SK-N-SH (cell line): ENCODE data around the gene DNPEP. TPM values are rescaled to one million over a fixed set of nuclear protein-coding genes. Genes with fewer than 3 reads are reported as not detected.

ENCODE experiments used
- CTCF ChIA-PET: fragments of 300-600, 350-600 bp; formaldehyde crosslinking; extraction: SDS; loops from one replicate; lab custom pipeline; 2021; lab: Yijun Ruan, JAX
- POLR2A ChIA-PET: fragments of 350-600 bp; sonication (Branson Sonifier 250); formaldehyde crosslinking; extraction: SDS; loops from one replicate; lab custom pipeline; 2020; ENCODE audit warnings: antibody characterized with exemption, inconsistent platforms; lab: Yijun Ruan, JAX
- DNase-seq: peaks from one replicate; pipeline ENCODE4 v3.0.0; 2012
- H2AFZ ChIP-seq: fragments of 200-600 bp; sonication (generic); 2 replicates; pipeline ENCODE4 v1.8.1; 2016; ENCODE audit warnings: antibody characterized with exemption, mild to moderate bottlenecking, low read depth
- H3F3A ChIP-seq: fragments of 200-600 bp; sonication (generic); replicated peaks from 2 replicates; pipeline ENCODE3; 2016; ENCODE audit warnings: antibody characterized with exemption, mild to moderate bottlenecking; ENCODE audit not compliant: insufficient read depth
- H3K27ac ChIP-seq, 2 experiments: fragments of 200-500 bp in 1 of 2; fragments of 200-600 bp in 1 of 2; sonication (Bioruptor generic) in 1 of 2; sonication (generic), shearing (Covaris generic) in 1 of 2; 2 replicates each; pipeline versions ENCODE4 v1.5.1 to v1.6.1; 2014 to 2016; ENCODE audit warnings: low read depth in 2 of 2, inconsistent platforms in 1 of 2, low read length in 1 of 2, mild to moderate bottlenecking in 1 of 2, mixed read lengths in 1 of 2
- H3K27me3 ChIP-seq: fragments of 200-600 bp; sonication (generic), shearing (Covaris generic); 2 replicates; pipeline ENCODE4 v1.6.1; 2016; ENCODE audit warnings: mixed run types; ENCODE audit not compliant: insufficient read depth
- H3K36me3 ChIP-seq, 2 experiments: fragments of 200-500 bp in 1 of 2; fragments of 200-600 bp in 1 of 2; sonication (Bioruptor generic) in 1 of 2; sonication (generic) in 1 of 2; replicated peaks in 1 of 2; 2 replicates each; pipeline versions ENCODE3 to v1.5.1; 2014 to 2016; ENCODE audit warnings: low read length in 1 of 2, mild to moderate bottlenecking in 1 of 2; ENCODE audit not compliant: insufficient read depth in 2 of 2, control insufficient read depth in 1 of 2
- H3K4me1 ChIP-seq, 2 experiments: fragments of 200-500 bp in 1 of 2; fragments of 200-600 bp in 1 of 2; sonication (Bioruptor generic) in 1 of 2; sonication (generic), shearing (Covaris generic) in 1 of 2; 2 replicates each; pipeline versions ENCODE4 v1.5.1 to v1.6.1; 2014 to 2016; ENCODE audit warnings: low read depth in 1 of 2, low read length in 1 of 2, mixed run types in 1 of 2; ENCODE audit not compliant: insufficient read depth in 2 of 2, control insufficient read depth in 1 of 2
- H3K4me2 ChIP-seq: fragments of 200-600 bp; sonication (generic), shearing (Covaris generic); 2 replicates; pipeline ENCODE4 v1.6.1; 2017; ENCODE audit warnings: mixed run types
- H3K4me3 ChIP-seq, 2 experiments: fragments of 200-500 bp in 1 of 2; fragments of 200-600 bp in 1 of 2; sonication (Bioruptor generic) in 1 of 2; sonication (generic), shearing (Covaris generic) in 1 of 2; 2 replicates each; pipeline versions ENCODE4 v1.5.1 to v1.8.1; 2014 to 2016; ENCODE audit warnings: low read depth in 2 of 2, inconsistent platforms in 1 of 2, low read length in 1 of 2, mild to moderate bottlenecking in 1 of 2, mixed read lengths in 1 of 2, moderate library complexity in 1 of 2
- H3K79me2 ChIP-seq: fragments of 200-600 bp; sonication (generic); 2 replicates; pipeline ENCODE4 v1.8.1; 2017; ENCODE audit warnings: mild to moderate bottlenecking; ENCODE audit not compliant: insufficient read depth
- H3K9ac ChIP-seq: fragments of 200-600 bp; sonication (generic); 2 replicates; pipeline ENCODE4 v1.6.1; 2017; ENCODE audit warnings: mixed run types
- H3K9me2 ChIP-seq: fragments of 200-600 bp; sonication (generic); 2 replicates; pipeline ENCODE4 v1.6.1; 2017; ENCODE audit warnings: mixed run types
- H3K9me3 ChIP-seq: fragments of 200-600 bp; sonication (generic); 2 replicates; pipeline ENCODE4 v1.6.1; 2017; ENCODE audit warnings: mixed run types, mild to moderate bottlenecking, moderate library complexity
- H4K20me1 ChIP-seq: fragments of 200-600 bp; sonication (generic); 2 replicates; pipeline ENCODE4 v1.6.1; 2017; ENCODE audit warnings: mild to moderate bottlenecking, mixed run types; ENCODE audit not compliant: insufficient read depth
- EP300 ChIP-seq, 2 experiments: IDR thresholded peaks; 2 replicates each; pipeline versions ENCODE4 v1.4.0 to v1.6.1; 2012; ENCODE audit warnings: borderline replicate concordance in 1 of 2, low read depth in 1 of 2, low read length in 1 of 2
- FOXJ3 ChIP-seq: sonication (generic); formaldehyde crosslinking; IDR thresholded peaks from 2 replicates; pipeline ENCODE4 v1.5.1; 2020; ENCODE audit warnings: mild to moderate bottlenecking, missing genetic modification reagents
- JUND ChIP-seq: IDR thresholded peaks from 2 replicates; pipeline ENCODE4 v1.4.0; 2012
- MEF2A ChIP-seq: IDR thresholded peaks from 2 replicates; pipeline ENCODE4 v1.4.0; 2012; ENCODE audit warnings: low read depth, borderline replicate concordance
- NFIC ChIP-seq: IDR thresholded peaks from 2 replicates; pipeline ENCODE4 v1.4.0; 2012; ENCODE audit warnings: borderline replicate concordance
- RXRA ChIP-seq: IDR thresholded peaks from 2 replicates; pipeline ENCODE4 v1.4.0; 2012; ENCODE audit warnings: low read depth, mild to moderate bottlenecking, borderline replicate concordance
- TCF12 ChIP-seq: IDR thresholded peaks from 2 replicates; pipeline ENCODE4 v1.4.0; 2012
- TEAD4 ChIP-seq: IDR thresholded peaks from 2 replicates; pipeline ENCODE4 v1.4.0; 2012; ENCODE audit warnings: mild to moderate bottlenecking, borderline replicate concordance; ENCODE audit not compliant: insufficient read depth
- YY1 ChIP-seq: IDR thresholded peaks from 2 replicates; pipeline ENCODE4 v1.4.0; 2012; ENCODE audit warnings: low read depth, mild to moderate bottlenecking
- ZBTB33 ChIP-seq: IDR thresholded peaks from 2 replicates; pipeline ENCODE4 v1.4.0; 2012; ENCODE audit warnings: low read depth, borderline replicate concordance
- WGBS: methylation state at CpG from one replicate; pipeline ENCODE4 v1.1.6; 2017; ENCODE audit warnings: low lambda C conversion rate; 5-methylcytosine and 5-hydroxymethylcytosine counted together
- polyA plus RNA-seq, 3 experiments: library from polyadenylated mRNA; depleted of rRNA; stranded (reverse); fragments of >200 nt; gene quantifications; 2 replicates each; pipeline ENCODE4 v1.2.3, GENCODE V29; 2012

The DNPEP gene
- polyA plus RNA-seq, 1 of the 3 experiments (the other 2 are of a cell fraction), result 80.7 TPM

- peak overlapping the region; percentile 60; the same call in 1 of the 2 replicates for H3K4me2 ChIP-seq
- ChIA-PET CTCF (interaction anchor here (1.1 to 1.2 kb wide), 2 partner anchors 74 to 160 kb away, joined by 4 read pairs; no protein-coding TSS in a partner anchor), POLR2A (no interaction called here)
- peaks cover 0 to 4% of the 10 kb centered on the region in 2 experiments; a peak in 1 of 4 replicates for H3K4me1 ChIP-seq
- no peaks in the 10 kb centered on the region for H3K79me2 ChIP-seq
- DNase-seq, result no peak
- H2AFZ ChIP-seq, result no peak overlapping the region
- H3K36me3 ChIP-seq, result no peaks in the 10 kb centered on the region
- H3K4me3 ChIP-seq, result no peak overlapping the region
- H3K27ac ChIP-seq, result peak overlapping the region in 1 of 2 experiments; percentile 75; a peak in 1 of 4 replicates
- no peaks in the 10 kb centered on the region for H4K20me1 ChIP-seq
- H3F3A ChIP-seq, result peaks cover 5% of the 10 kb centered on the region
- H3K27me3 ChIP-seq, result no peaks in the 10 kb centered on the region
- H3K9me2 ChIP-seq, result no peaks in the 10 kb centered on the region
- no peak overlapping the region; the same call in 1 of the 2 replicates for H3K9ac ChIP-seq
- no peaks in the 10 kb centered on the region for H3K9me3 ChIP-seq
- 50% methylated on average over 2 of the region's 2 CpGs for WGBS
- TF ChIP-seq YY1 (no peak), ZBTB33 (no peak), RXRA (no peak)
These were observed 18.3 kb downstream of the DNPEP start for GRCh38 chr2:219369447-219369861.

- Histone ChIP-seq H4K20me1 (no peaks in the 10 kb centered on the region), H3K36me3 (no peaks in the 10 kb centered on the region), H2AFZ (no peak overlapping the region), H3K4me3 (peak overlapping the region; percentile 2 to 46; a peak in 3 of 4 replicates), H3K79me2 (no peaks in the 10 kb centered on the region), H3K9ac (peak overlapping the region; percentile 40; the same call in 1 of the 2 replicates), H3K27ac (peak overlapping the region; percentile 36 to 75; a peak in 3 of 4 replicates), H3F3A (peaks cover 5% of the 10 kb centered on the region), H3K9me3 (no peaks in the 10 kb centered on the region), H3K27me3 (no peaks in the 10 kb centered on the region), H3K9me2 (no peaks in the 10 kb centered on the region), H3K4me2 (peak overlapping the region; percentile 60), H3K4me1 (peaks cover 0 to 4% of the 10 kb centered on the region in 2 experiments; a peak in 1 of 4 replicates)
- TF ChIP-seq FOXJ3 (CRISPR knock-in tag), result no peak
- no peak for TF ChIP-seq EP300 (IDR thresholded peaks at IDR 0.05; ENCODE audit: borderline replicate concordance in 1 of 2, low read depth in 1 of 2, low read length in 1 of 2)
- peak; percentile 51 for TF ChIP-seq TCF12
- no peak for TF ChIP-seq MEF2A
- TF ChIP-seq JUND, result no peak
- TF ChIP-seq TEAD4, result 0 out of 2 replicates have a peak, but pooled peaks have one; percentile 15
- TF ChIP-seq NFIC, result peak; percentile 65
- 35% methylated on average over 3 of the region's 3 CpGs for WGBS
- ChIA-PET CTCF (interaction anchor here (0.7 to 1.3 kb wide), 4 partner anchors 11 to 161 kb away, joined by 3 to 5 read pairs (median 4); no protein-coding TSS in a partner anchor), POLR2A (no interaction called here)
- no peak for DNase-seq
These were observed 19.0 kb downstream of the DNPEP start for GRCh38 chr2:219368690-219369191.
